ENCODE measurements around the gene MEI1.
A peak's percentile ranks its signal among the peaks of the same experiment; 100 is the strongest.

Gene MEI1, protein sequence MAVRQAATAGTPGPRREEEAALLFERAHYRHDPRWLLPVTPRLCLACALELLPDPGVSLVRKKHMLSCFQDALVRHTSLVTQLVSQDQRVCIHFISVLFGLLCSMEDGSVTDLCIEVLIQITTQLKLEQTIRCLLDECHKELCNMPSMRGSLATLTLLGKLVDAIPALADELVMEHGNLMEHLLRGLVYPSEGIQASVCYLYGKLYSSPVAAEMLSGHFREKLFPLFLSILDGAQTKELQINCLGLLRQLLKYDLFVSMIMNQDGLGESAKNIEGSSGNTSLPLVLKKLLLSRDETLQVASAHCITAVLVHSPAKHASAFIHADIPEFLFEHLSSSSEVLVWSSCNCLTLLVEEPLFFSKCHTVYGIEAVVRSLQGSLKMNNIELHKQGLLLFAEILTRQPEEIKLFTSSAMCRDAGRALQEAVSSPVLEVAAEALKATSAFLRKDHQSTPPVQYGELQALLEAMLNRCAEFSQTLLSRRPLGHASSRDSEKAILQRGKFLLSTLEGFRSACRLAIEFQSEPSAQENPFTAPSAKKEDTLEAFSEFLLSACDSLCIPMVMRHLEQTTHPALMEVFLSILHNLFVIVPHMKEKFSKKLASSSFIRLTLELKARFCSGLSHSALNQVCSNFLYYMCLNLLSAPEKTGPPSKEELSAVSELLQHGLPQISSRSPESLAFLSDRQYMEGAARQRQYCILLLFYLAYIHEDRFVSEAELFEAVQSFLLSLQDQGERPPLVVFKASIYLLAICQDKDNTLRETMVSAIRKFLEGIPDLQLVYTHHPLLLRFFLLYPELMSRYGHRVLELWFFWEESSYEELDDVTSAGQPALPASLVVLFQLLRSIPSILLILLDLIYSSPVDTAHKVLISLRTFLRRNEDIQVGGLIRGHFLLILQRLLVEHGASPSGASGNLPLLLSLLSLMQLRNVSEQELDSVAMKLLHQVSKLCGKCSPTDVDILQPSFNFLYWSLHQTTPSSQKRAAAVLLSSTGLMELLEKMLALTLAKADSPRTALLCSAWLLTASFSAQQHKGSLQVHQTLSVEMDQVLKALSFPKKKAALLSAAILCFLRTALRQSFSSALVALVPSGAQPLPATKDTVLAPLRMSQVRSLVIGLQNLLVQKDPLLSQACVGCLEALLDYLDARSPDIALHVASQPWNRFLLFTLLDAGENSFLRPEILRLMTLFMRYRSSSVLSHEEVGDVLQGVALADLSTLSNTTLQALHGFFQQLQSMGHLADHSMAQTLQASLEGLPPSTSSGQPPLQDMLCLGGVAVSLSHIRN

DNA sequence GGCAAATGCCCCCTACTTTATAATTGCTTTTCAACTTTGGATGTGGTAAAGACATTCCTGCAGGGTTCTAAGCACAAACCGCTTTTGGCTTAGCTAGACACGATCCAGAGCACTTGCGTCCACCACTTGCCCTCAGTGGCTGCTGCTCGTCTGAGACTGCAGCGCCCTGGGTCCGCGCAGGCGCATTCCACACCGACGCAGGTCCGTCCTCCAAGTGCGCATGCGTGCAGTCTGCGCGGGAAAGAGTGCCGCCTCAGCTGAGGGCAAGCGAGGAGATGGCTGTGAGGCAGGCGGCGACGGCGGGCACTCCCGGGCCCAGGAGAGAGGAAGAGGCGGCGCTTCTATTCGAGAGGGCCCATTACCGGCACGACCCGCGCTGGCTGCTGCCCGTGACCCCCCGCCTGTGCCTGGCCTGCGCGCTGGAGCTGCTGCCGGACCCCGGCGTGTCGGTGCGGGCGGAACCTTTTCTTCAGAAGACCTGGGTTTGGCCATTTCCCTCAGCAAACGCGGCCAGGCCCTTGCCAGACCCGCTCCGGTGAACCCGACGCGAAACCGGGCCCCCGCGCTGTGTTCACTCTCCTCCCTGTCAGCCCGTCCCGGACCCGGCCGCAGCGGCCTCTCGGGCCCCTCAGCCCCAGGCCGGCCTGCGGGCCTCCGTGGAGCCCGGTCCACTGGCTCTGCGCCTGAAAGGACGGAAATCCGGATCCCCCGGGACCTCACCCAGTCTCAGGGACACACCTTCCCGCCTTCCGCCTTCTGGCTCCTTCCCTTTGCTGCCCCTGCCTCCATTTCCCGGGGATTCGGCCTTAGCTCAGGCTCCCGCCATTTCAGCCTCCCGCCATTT is at the start of gene MEI1:
TSS of gene MEI1 (plus strand) at position 240 of the 844 bp plus-strand sequence. CDS start at position 276, 36 bp downstream.
- peak; percentile 45 for DNase-seq (ENCODE audit: extremely low read depth, low read depth)
- TF ChIP-seq, protein P1, sequence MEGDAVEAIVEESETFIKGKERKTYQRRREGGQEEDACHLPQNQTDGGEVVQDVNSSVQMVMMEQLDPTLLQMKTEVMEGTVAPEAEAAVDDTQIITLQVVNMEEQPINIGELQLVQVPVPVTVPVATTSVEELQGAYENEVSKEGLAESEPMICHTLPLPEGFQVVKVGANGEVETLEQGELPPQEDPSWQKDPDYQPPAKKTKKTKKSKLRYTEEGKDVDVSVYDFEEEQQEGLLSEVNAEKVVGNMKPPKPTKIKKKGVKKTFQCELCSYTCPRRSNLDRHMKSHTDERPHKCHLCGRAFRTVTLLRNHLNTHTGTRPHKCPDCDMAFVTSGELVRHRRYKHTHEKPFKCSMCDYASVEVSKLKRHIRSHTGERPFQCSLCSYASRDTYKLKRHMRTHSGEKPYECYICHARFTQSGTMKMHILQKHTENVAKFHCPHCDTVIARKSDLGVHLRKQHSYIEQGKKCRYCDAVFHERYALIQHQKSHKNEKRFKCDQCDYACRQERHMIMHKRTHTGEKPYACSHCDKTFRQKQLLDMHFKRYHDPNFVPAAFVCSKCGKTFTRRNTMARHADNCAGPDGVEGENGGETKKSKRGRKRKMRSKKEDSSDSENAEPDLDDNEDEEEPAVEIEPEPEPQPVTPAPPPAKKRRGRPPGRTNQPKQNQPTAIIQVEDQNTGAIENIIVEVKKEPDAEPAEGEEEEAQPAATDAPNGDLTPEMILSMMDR (IDR thresholded peaks at IDR 0.05; ENCODE audit: low read depth, low read length, missing control alignments): no peak
- no peak within 1 kb of the TSS for H3K4me3 ChIP-seq (replicated peaks; ENCODE audit: low read depth, low read length)

DNA sequence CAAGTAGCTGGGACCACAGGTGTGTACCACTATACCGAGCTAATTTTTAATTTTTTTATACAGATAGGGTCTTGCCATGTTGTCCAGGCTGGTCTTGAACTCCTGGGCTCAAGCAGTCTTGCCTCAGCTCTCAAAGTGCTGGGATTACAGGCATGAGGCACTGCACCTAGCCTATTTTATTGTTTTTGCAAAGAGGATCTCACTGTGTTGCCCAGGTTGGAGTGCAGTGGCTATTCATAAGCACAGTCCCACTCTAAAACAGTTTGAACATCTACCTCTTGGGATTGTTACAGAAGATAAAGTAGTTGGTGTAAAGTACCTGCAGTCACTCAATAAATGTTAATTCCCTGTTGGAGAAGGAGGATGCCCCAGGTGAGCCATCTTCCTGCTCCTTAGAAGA is 49.1 kb upstream of the MEI1 start:
- DNase-seq (ENCODE audit: extremely low read depth, low read depth): no peak
- no peak overlapping the region for H3K4me3 ChIP-seq (replicated peaks; ENCODE audit: low read depth, low read length)
- TF ChIP-seq, protein P1 (IDR thresholded peaks at IDR 0.05; ENCODE audit: low read depth, low read length, missing control alignments): no peak

DNA sequence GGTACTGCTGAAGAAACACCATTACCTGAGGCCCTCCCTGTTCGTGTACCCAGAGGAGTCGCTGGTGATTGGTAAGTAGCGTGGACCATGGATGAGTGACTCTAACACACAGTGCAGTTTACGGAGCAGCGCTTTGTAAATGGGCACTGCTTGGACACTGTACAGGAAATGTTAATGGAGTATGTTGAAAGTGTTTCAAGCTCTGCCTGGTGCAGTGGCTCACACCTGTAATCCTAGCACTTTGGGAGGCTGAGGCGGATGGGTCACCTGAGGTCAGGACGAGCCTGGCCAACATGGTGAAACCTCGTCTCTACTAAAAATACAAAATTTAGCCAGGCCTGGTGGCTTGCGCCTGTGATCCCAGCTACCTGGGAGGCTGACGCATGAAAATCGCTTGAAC is 48.5 kb upstream of the MEI1 start:
- TF ChIP-seq, protein P1 (IDR thresholded peaks at IDR 0.05; ENCODE audit: low read depth, low read length, missing control alignments): no peak
- H3K4me3 ChIP-seq (replicated peaks; ENCODE audit: low read depth, low read length): no peak overlapping the region
- no peak for DNase-seq (ENCODE audit: extremely low read depth, low read depth)

DNA sequence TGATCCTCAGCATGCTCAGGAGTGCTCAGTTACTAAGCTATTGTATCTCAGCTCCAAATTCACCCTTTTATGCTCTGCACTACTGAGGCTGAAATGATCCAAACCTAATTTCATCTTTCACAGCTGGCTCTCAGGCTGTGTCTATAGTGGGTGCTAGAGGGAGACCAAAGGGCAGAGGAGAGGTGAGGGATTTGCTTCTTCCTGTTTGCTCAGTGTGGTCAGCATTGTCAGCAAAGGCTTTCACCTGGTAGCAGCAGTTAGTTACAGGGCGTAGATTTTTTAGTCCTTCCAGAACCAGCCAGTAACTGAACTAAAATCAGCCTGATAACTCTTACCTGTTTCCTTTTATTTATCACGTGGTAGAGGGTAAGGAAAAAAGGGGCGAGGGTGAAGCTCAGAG is 45.0 kb upstream of the MEI1 start:
- H3K4me3 ChIP-seq (replicated peaks; ENCODE audit: low read depth, low read length): no peak overlapping the region
- TF ChIP-seq, protein P1 (IDR thresholded peaks at IDR 0.05; ENCODE audit: low read depth, low read length, missing control alignments): no peak
- DNase-seq (ENCODE audit: extremely low read depth, low read depth): no peak

DNA sequence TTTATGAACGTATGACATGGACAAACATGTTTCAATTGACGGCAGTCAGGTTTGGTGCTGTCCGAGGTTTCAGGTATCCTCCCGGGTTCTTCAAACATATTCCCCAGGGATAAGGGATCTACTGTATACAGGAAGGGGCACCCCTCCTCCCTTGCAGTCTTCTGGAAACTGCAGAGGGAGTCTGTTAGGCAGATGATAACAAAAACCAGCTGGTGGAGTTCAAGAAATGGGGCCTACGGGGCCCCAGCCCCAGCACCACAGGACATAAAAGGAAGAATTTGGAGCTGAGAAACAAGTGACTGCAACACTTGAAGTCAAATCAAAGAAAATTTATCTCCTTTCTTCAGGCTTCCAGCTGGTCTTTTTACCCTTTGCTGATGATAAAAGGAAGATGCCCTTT is 42.7 kb upstream of the MEI1 start:
- H3K4me3 ChIP-seq (replicated peaks; ENCODE audit: low read depth, low read length): no peak overlapping the region
- TF ChIP-seq, protein P1 (IDR thresholded peaks at IDR 0.05; ENCODE audit: low read depth, low read length, missing control alignments): no peak
- DNase-seq (ENCODE audit: extremely low read depth, low read depth): no peak

All from HFF-Myc (cell line).